ENCODE data around the gene SLC12A7.

SLC12A7 gene

GRCh38 chr5:1123418-1124147 lies 11.7 kb upstream of the SLC12A7 start:
- POLR2A ChIA-PET, result no interaction called here

GRCh38 chr5:1122511-1123294 lies 10.8 kb upstream of the SLC12A7 start:
- TF ChIP-seq CTCF (IDR thresholded peaks at IDR 0.05; ENCODE audit: insufficient read depth, low read length, missing control alignments), result no peak
- no peak overlapping the region for H3K4me3 ChIP-seq (ENCODE audit: low read depth, low read length)
- ChIA-PET POLR2A (no interaction called here), CTCF (interaction anchor here (1.3 kb wide), 1 partner anchor 11 kb away, joined by 4 read pairs; no protein-coding TSS in a partner anchor)
- DNase-seq (ENCODE audit: low read depth, low spot score), result no peak

More at GRCh38 chr5:1123418-1124147, 11.7 kb upstream of the SLC12A7 start:
- no peak overlapping the region for H3K4me3 ChIP-seq (ENCODE audit: low read depth, low read length)
- DNase-seq (ENCODE audit: low read depth, low spot score), result no peak
- CTCF ChIA-PET, result interaction anchor here (1.1 to 1.3 kb wide), 2 partner anchors 10 to 189 kb away, joined by 3 to 4 read pairs; no protein-coding TSS in a partner anchor
- TF ChIP-seq CTCF (IDR thresholded peaks at IDR 0.05; ENCODE audit: insufficient read depth, low read length, missing control alignments), result no peak

DNA sequence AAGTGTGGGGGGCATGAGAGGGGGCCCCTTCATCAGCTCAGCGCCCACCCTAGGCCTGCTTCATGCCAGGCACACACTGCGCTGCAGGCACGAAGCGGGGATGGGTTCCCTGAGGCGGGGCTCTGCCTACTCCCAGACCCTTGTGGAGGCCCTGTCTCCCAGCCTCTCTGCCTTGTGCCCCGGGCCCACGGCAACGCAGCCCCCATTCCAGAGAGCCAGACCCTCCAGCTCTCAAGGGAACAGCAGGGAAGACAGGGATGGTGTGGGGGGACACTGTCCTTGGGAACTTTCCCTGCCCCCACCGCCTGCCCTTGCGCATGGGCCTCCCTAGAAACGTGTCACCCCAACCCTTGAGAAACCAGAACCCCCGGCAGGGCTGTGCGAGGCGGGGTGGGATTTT lies 10.0 kb upstream of the SLC12A7 start:
- ChIA-PET POLR2A (no interaction called here), CTCF (no interaction called here)
- no peak for DNase-seq (ENCODE audit: low read depth, low spot score)
- no peak for TF ChIP-seq CTCF (IDR thresholded peaks at IDR 0.05; ENCODE audit: insufficient read depth, low read length, missing control alignments)
- no peak overlapping the region for H3K4me3 ChIP-seq (ENCODE audit: low read depth, low read length)

- no peak for TF ChIP-seq CTCF (IDR thresholded peaks at IDR 0.05; ENCODE audit: insufficient read depth, low read length, missing control alignments)
- CTCF ChIA-PET, result no interaction called here
- POLR2A ChIA-PET, result no interaction called here
- no peak overlapping the region for H3K4me3 ChIP-seq (ENCODE audit: low read depth, low read length)
- no peak for DNase-seq (ENCODE audit: low read depth, low spot score)
These were observed 9.2 kb upstream of the SLC12A7 start for GRCh38 chr5:1121044-1121443.

GRCh38 chr5:1120236-1120999 lies 8.6 kb upstream of the SLC12A7 start:
- POLR2A ChIA-PET, result no interaction called here
- TF ChIP-seq CTCF (IDR thresholded peaks at IDR 0.05; ENCODE audit: insufficient read depth, low read length, missing control alignments), result no peak
- no peak overlapping the region for H3K4me3 ChIP-seq (ENCODE audit: low read depth, low read length)
- no peak for DNase-seq (ENCODE audit: low read depth, low spot score)
- CTCF ChIA-PET, result no interaction called here
